ENCODE results near the gene NUP93. TPM values are rescaled to one million over a fixed set of nuclear protein-coding genes. Genes with fewer than 3 reads are reported as not detected.

The NUP93 gene
- total RNA-seq, 1 experiment from 2014 or later = 165 TPM

DNA sequence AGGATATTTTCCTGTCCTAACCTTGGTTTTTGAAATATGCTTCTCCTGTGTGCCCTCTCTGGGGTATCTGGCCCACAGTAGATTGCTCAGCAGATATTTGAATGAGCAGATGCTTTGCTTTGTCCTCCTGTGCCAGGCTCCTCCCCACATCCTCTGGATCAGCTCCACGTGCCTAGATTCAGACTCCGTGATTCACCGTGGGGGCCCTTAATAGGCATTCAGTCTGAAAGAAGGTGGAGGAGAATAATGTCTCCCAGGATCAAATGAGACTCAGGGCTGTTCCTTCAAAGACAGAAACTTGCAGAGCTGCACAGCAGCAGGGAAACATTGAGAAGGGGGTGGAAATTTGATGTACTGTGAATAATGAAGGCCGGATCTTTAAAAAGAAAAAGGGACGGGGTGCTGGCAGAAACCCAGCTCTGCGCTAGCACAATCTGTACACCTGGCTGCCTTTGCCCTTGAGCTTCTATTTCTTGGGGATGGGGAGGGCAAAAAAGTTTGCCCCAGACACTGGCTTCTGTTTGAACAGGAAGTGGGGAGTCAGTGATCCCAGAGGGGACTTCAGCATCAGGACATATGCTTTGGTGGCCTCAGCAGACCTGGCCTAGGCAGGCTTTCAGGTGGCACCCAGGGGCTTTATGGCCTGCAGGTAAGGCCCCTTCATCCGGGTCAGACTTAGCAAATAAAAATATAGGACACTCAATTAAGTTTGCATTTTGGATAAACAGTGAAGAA is 119.2 kb downstream of the NUP93 start:
- H4K20me1 ChIP-seq (ENCODE audit: control insufficient read depth, insufficient read depth, insufficient read length) = no peaks in the 10 kb centered on the region
- 0 out of 2 replicates have a peak, but pooled peaks cover 2% of the 10 kb centered on the region for H3K4me1 ChIP-seq (ENCODE audit: insufficient read depth, low read length)
- no peaks in the 10 kb centered on the region for H3K9me3 ChIP-seq (ENCODE audit: control insufficient read depth, low read depth, low read length)
- H3K23me2 ChIP-seq (ENCODE audit: insufficient read length, low read depth, low read length, poor library complexity, severe bottlenecking) = no peaks in the 10 kb centered on the region
- H2BK120ac ChIP-seq (ENCODE audit: low read depth, low read length, poor library complexity, severe bottlenecking) = no peak overlapping the region
- Mint-ChIP-seq H3K27ac (peak overlapping the region in 1 of 3 experiments; percentile 42; a peak in 2 of 7 replicates), H3K9me3 (no peaks in the 10 kb centered on the region; a peak in 1 of 5 replicates), H3K36me3 (ENCODE audit: insufficient read depth in 1 of 3, low read depth in 3 of 3) (peaks cover 5 to 17% (median 11%) of the 10 kb centered on the region in 3 experiments; a peak in 5 of 7 replicates), H3K27me3 (ENCODE audit: low read depth) (no peaks in the 10 kb centered on the region; the same call in 1 of the 2 replicates), H3K4me1 (peaks cover 20 to 22% of the 10 kb centered on the region in 2 experiments), H3K4me3 (no peak overlapping the region)
- no peak overlapping the region for H4K8ac ChIP-seq (replicated peaks; ENCODE audit: insufficient read length, low read depth, low read length)
- H2BK15ac ChIP-seq (ENCODE audit: low read depth, low read length) = no peak overlapping the region
- WGBS (ENCODE audit: extremely low coverage, insufficient read length, low lambda C conversion rate) = no CpG with 5 or more reads among the region's 7 CpGs
- no peak overlapping the region for H3K4ac ChIP-seq (ENCODE audit: low read depth, low read length)
- H2BK5ac ChIP-seq (ENCODE audit: insufficient read length, low read length) = no peak overlapping the region
- H3K4me2 ChIP-seq (ENCODE audit: insufficient read depth, insufficient read length, low read length) = no peak overlapping the region
- no peak overlapping the region for H3K18ac ChIP-seq (ENCODE audit: insufficient read length, low read depth, low read length)
- H3T11ph ChIP-seq (ENCODE audit: low read length) = no peak overlapping the region
- no peak overlapping the region for H4K91ac ChIP-seq (ENCODE audit: insufficient read length, low read depth, low read length)
- H3K56ac ChIP-seq (ENCODE audit: insufficient read length, low read depth, low read length) = no peak overlapping the region
- no peaks in the 10 kb centered on the region for H3K79me1 ChIP-seq (ENCODE audit: insufficient read depth, low read depth, low read length, poor library complexity, severe bottlenecking)
- no peaks in the 10 kb centered on the region for H3K79me2 ChIP-seq (ENCODE audit: insufficient read depth, low read length)
- no peak for DNase-seq
- no peak overlapping the region for H2AFZ ChIP-seq (ENCODE audit: low read length)
- H2BK12ac ChIP-seq (ENCODE audit: insufficient read length, low read depth, low read length) = no peak overlapping the region
- no peak overlapping the region for H2AK5ac ChIP-seq (ENCODE audit: insufficient read length, low read length)
- no peak overlapping the region for H2BK20ac ChIP-seq (ENCODE audit: low read depth, low read length, poor library complexity, severe bottlenecking)
- H3K9ac ChIP-seq (ENCODE audit: extremely low read depth, insufficient read length, low read length) = no peak overlapping the region
- H3K14ac ChIP-seq (ENCODE audit: insufficient read depth, low read length) = no peak overlapping the region
- no peaks in the 10 kb centered on the region for H3K27me3 ChIP-seq (ENCODE audit: insufficient read depth, low read length)
- no peak overlapping the region for H4K5ac ChIP-seq (ENCODE audit: insufficient read length, low read depth, low read length)
- H3K23ac ChIP-seq (ENCODE audit: insufficient read length, low read depth, low read length) = no peak overlapping the region
- no peak overlapping the region for H3K27ac ChIP-seq (ENCODE audit: insufficient read length, low read depth, low read length)
- no peak for TF ChIP-seq CTCF (conservative IDR thresholded peaks at IDR 0.05)

All from H9 (cell line).